Inferior parietal cortex (tissue), 1 donor: ENCODE data around the gene CHIA.
A peak's percentile ranks its signal among the peaks of the same experiment; 100 is the strongest.
"Not testable (repeated sequence)": the region's sequence is repeated elsewhere in the genome, so short reads cannot be mapped to it uniquely, and the experiment has no call there.

Experiments used
- DNase-seq: peaks from one replicate; pipeline ENCODE4 v3.0.0-alpha.2; 2016; ENCODE audit errors: extremely low spot score

CHIA gene

DNA sequence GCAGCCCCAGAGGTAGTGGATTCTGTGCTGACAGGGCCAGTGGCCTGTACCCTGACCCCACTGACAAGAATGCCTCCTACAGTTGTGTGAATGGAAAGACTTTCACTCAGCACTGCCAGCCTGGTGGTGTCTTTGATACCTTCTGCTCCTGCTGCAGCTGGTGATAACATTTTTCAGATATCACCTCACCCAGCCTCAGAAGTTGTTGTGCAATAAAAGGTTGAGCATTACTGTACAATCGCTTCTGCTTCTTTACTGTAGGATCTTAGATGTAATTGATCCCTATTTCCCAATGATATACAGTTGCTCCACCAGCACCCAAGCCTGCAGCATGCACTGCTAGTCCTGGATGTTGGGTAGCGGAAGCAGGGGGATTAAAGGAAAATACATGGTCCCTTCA is 4.8 kb upstream of the CHIA start:
- DNase-seq, result no peak

DNA sequence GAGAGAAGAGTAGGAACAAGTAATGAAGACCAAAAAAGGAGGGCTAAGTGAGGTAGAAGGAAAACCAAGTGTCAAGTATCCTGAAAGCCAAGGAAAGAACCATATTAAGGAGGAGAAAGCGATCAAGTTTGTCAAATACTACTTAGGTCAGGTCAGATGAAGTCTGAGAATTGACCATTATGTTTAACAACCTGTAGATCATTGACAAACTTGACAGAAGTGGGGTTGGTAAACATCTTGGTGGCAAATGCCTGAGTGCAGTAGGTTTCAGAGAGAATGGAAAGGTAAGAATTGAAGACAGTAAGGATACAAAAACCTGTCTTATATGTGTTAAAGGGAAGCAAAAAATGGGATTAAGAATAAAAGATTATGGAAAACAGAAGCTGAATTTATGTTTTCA is 3.7 kb upstream of the CHIA start:
- no peak for DNase-seq

DNA sequence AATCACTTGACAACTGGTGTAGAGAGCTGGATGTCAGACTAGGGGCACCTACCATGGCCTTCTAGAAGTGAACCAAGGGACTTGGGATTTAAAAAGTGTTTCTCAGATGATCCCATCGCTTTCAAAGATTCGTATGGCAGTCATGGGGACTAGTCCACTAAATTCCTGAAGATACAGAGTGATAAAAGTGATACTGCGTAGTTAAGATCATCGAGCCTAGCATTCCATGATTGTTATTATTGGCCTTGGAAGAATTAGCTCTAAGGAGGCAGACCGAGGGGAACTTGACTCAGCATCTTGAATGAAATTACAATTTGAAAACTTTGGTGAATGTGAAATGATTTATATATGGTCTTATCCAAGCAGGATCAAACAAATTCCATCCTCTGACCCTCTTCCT is 1.3 kb upstream of the CHIA start:
- DNase-seq, result no peak

DNA sequence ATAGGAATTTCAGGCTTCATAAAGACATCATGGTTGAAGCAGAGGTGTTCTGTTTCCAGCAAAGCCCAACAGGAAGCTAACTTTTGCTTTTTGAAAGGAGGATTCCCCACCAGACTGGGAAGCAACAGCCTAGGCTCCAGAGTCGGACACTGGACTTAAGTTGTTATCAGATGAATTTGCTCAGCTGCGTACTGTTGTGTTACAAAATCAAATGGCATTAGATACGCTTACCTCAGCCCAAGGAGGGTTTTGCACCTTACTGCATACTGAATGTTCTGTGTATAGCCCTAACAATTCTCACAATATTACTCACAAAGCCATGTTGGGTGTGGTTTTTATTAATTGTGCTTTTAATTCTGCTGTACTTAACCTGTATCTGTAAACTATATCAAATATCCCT is 547 bp upstream of the CHIA start:
- DNase-seq, result no peak

DNA sequence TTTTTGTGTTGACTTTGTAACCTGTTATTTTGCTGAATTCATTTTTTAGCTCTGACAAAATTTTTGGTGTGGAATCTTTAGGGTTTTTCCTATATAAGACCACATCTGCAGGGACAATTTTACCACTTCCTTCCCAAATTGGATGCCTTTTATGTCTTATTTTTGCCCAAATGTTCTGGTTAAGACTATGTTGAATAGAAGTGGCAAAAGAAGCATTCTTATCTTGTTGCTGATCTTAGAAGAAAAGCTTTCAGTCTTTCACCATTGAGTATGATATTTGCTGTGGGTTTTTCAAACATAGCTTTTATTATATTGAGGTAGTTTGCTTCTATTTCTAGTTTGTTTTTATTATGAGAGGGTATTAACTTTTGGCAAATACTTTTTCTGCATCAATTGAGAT is 3.7 kb downstream of the CHIA start:
- DNase-seq, result no peak

DNA sequence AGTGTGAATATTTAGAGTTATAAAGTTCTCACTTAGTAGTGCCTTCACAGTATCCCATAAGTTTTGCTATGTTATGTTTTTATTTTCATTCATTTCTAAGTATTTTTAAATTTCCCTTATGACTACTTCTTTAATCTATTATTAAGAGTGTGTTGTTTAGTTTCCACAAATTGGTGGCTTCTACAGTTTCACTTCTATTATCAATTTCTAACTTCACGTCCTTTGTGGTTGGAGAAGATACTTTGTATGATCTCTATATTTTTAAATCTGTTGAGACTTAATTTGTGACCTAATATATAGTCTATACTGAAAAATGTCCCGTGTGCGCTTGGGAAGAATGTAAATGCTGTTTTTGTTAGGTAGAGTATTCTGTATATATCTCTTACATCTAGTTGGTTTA is 11.7 kb downstream of the CHIA start:
- DNase-seq, result no peak

GRCh38 chr1:111309690-111310089 is 19.0 kb downstream of the CHIA start:
- no peak for DNase-seq

DNA sequence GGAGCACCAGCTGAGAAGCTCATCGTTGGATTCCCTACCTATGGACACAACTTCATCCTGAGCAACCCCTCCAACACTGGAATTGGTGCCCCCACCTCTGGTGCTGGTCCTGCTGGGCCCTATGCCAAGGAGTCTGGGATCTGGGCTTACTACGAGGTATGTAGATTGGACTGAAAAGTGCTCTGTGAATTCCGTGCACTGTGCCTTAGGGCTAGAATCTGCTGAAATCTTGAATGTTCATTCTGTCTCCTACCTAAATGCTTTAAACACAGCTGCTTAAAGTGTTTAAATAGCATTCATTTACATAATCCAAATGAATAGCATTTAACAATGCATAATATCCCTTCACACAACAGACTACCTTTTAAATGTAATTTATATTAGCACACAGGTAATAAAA is 27.9 kb downstream of the CHIA start:
- no peak for DNase-seq

DNA sequence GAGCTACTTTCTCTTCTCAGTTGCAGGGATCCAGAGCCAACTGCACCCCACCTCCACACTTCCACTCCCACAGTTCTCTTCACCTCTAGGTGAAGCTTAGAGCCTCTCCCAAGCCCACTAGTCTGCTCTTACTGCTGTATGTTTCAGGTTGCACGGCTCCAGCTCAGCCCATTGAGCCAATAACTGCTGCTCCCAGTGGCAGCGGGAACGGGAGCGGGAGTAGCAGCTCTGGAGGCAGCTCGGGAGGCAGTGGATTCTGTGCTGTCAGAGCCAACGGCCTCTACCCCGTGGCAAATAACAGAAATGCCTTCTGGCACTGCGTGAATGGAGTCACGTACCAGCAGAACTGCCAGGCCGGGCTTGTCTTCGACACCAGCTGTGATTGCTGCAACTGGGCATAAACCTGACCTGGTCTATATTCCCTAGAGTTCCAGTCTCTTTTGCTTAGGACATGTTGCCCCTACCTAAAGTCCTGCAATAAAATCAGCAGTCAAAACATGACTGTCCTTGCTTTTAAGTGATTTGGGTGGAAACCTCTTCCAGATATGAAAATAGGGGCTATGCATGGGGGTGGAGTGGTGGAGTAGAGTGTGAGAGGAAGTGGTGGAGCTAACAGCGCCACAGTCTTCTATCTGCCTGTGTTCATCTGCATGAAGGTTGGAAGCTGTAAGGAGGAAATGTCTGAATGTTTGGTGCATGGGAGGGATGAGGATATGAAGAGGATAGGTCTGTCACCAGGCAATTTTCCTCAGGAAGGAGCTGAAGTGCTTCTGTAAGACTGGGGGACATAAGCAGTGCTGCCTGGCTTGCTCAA is 29.6 kb downstream of the CHIA start:
- DNase-seq, result no peak

- DNase-seq, result no peak
Observed at GRCh38 chr1:111323231-111323630, 32.6 kb downstream of the CHIA start.

DNA sequence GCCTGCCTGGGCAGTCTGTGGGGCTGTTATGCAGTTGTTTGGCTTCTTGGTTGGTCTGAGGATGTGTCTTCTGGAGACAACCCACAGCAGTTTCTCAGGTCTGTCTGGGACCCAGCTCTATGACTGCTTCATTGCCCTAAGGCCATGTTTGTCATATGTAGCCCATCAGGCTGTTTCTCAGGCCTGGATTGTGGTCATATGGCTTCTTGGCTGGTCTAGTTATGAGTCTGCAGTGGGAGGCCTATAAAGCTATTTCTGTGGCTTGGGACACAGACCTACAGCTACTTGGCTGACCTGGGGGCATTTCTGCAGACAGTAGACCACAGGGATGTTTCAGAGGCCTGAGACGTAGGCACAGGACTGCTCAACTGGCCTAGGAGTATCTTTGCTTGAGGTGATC is 41.5 kb downstream of the CHIA start:
- no peak for DNase-seq

GRCh38 chr1:111334169-111334568 is 43.5 kb downstream of the CHIA start:
- DNase-seq, result no peak

- DNase-seq, result not testable (repeated sequence)
Observed at GRCh38 chr1:111335214-111335877, 44.7 kb downstream of the CHIA start.

DNA sequence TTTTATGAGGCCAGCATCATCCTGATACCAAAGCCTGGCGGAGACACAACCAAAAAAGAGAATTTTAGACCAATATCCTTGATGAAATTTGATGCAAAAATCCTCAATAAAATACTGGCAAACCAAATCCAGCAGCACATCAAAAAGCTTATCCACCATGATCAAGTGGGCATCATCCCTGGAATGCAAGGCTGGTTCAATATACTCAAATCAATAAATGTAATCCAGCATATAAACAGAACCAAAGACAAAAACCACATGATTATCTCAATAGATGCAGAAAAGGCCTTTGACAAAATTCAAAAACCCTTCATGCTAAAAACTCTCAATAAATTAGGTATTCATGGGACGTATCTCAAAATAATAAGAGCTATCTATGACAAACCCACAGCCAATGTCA is 48.2 kb downstream of the CHIA start:
- not testable (repeated sequence) for DNase-seq

DNA sequence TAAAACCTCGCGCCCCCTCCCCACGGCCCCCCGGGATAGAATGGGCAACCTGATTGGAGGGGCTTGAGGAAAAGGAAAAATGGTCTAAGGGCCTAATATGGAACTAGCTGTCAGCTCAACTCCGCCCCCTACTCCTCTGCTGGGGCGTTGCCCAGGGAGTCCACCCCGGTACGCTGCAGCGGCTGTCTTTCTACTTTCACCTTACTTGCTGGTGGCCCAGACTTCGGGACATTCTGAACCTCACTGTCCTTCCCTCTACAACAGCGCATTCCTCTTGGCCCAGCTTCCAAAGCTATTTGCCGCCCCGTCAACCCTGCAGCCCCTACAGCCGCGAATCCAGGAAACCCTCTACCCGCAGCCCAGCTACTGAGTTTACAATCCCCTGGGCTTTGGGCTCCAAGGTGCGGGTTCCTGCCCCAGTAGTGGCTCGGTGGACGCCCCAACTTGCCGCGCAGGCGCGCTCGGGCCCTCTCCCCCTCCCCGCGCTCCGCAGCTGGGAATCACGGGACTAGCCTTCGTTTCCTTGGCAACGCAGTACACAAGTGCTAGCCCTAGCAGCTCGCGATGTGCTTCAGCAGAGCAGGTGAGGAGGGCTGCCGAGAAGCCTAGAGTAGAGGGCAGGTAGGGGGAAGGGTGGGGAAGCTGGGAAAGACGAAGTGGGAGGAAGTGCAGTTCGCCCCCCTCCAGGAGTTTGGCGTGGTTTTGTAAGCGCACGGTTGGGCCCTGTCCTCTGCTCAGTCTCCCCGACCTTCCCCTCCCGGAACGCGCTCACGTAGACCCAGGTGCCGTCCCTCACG is 55.6 kb downstream of the CHIA start:
- peak; percentile 90 for DNase-seq

DNA sequence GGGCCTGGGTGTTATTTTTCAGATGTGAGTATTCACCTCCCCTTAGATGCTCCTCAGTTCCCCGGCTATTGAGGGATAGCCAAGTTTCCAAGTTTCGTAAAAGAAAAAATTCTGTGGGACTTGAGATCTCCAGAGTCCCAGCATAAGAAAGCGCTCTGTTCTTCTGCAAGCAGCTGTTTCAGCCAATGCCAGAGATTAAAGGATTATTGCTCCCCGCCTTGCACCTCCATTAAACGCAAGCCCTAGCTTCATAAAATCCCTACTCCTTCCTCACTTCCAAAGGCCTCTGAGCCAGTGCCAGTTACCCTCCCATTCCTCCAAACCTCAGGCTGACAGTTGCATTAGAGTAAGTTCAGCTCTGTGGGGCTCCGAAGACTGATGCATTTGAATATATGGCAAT is 56.4 kb downstream of the CHIA start:
- DNase-seq, result no peak

DNA sequence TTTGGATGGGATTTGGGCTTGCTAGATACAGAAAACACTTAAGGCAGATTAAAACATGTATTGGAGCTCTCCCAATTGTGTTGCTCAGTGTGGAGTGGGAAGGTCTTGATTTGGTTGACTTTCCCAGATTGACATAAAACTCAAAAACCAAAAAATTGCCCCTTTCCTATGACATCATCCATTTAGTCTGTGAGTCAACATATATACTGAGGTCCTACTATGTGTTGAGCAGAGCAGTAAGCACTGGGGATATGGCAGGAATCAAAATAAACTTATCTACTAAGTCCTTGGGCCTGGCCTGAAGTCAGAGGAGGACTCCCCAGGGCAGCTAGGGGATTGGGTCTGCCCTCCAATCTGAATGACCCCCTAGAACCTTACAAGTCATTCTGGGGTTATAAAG is 61.0 kb downstream of the CHIA start:
- no peak for DNase-seq

DNA sequence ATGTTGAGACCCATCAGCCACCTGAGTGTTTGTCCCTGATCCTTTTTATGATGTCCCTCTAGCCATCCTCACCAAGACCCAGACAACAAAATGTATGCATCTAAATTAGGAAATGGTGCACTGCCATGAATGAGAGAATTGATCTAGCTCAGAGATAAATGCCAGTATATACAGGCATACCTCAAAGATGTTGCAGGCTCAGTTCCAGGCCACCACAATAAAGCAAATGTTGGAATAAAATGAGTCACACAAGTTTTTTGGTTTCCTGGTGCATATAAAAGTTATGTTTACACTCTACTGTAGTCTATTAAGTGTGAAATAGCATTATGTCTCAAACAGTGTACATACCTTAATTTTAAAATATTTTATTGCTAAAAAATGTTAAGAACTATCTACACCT is 63.9 kb downstream of the CHIA start:
- DNase-seq, result no peak

GRCh38 chr1:111358964-111359363 is 68.3 kb downstream of the CHIA start:
- DNase-seq, result no peak

GRCh38 chr1:111359376-111359775 is 68.7 kb downstream of the CHIA start:
- DNase-seq, result no peak

DNA sequence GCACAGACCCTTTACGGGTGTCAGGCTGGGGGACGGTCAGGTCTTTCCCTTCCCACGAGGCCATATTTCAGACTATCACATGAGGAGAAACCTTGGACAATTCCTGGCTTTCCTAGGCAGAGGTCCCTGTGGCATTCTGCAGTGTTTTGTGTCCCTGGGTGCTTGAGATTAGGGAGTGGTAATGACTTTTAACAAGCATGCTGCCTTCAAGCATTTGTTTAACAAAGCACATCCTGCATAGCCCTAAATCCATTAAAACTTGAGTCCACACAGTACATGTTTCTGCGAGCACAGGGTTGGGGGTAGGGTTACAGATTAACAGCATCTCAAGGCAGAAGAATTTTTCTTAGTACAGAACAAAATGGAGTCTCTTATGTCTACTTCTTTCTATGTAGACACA is 69.6 kb downstream of the CHIA start:
- DNase-seq, result not testable (repeated sequence)

GRCh38 chr1:111361761-111362160 is 71.1 kb downstream of the CHIA start:
- no peak for DNase-seq

GRCh38 chr1:111364690-111365089 is 74.0 kb downstream of the CHIA start:
- no peak for DNase-seq
